Measurements from ENCODE around the gene CCDC106. TPM values are rescaled to one million over a fixed set of nuclear protein-coding genes. Genes with fewer than 3 reads are reported as not detected.
A peak's percentile ranks its signal among the peaks of the same experiment; 100 is the strongest.

CCDC106 gene
- total and polyA plus RNA-seq, 2 of the 4 experiments (the other 2 are of a cell fraction) = 2.3 to 13.6 TPM

DNA sequence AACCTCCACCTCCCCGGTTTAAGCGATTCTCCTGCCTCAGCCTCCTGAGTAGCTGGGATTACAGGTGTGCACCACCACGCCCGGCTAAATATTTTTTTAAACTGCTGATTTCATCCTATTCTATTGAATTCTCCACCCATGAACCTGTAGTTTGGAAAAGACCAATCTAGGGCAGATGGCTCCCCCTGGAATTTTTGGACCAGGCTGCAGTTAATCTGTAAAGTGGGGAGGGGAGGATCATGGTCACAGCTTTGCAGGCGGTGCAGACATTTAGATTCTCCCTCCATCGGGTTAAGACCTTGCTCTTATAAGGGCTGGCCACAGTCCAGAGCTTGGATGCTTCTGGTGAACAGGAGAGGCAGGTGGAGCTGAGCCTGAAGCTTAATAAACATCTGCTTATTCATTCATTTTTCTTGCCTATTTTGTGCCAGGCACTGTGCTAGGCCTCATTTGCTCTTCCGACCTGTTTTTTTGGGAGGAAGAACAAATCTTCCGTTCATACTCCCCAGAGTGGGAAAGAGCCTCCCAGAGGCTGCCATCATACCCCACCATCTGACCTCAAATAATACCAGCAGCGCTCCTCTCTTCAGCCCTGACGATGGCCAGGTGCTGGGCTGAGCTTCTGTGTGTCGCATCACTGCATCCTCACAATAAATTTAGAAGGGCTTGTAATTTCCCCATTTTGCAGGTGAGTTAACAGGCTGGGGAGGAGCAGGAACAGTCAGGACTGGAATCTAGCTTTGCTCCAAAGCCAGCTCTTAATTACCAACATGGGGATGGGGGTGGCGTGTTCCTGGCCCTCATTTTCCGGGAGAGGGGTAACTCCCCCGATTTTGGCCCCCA lies 902 bp upstream of the CCDC106 start:
- H4K20me1 ChIP-seq (ENCODE audit: insufficient read depth, low read length) = no peaks in the 10 kb centered on the region
- ChIA-PET POLR2A (ENCODE audit: unreplicated experiment) (no interaction called here), CTCF (interaction anchor here (1.1 kb wide), 1 partner anchor 14 kb away, joined by 6 read pairs; no protein-coding TSS in a partner anchor)
- H2BK15ac ChIP-seq (ENCODE audit: low read depth, low read length) = no peak overlapping the region
- peak overlapping the region; percentile 97 for H2AK9ac ChIP-seq (replicated peaks; ENCODE audit: low read depth, low read length, poor library complexity)
- dilution Hi-C loops (cut with HindIII; ENCODE audit: low sequenced_read_pairs, unreplicated experiment) = no loop called here
- H3K56ac ChIP-seq (ENCODE audit: extremely low read depth, insufficient read depth, low read length) = no peak overlapping the region; the same call in 1 of the 2 replicates
- H3K27ac ChIP-seq (ENCODE audit: insufficient read depth, low read length) = peak overlapping the region; percentile 21
- no peaks in the 10 kb centered on the region for H3K27me3 ChIP-seq (ENCODE audit: control insufficient read depth, insufficient read depth, low read length)
- H3K14ac ChIP-seq (replicated peaks; ENCODE audit: low read depth, low read length) = no peak overlapping the region
- H2BK120ac ChIP-seq (ENCODE audit: low read depth, low read length) = no peak overlapping the region
- H4K91ac ChIP-seq (ENCODE audit: insufficient read depth, low read depth, low read length) = peak overlapping the region; percentile 78; the same call in 1 of the 2 replicates
- in situ Hi-C loops (cut with MboI; ENCODE audit: low sequenced_read_pairs) = loop anchor here (25.0 kb wide), 2 partner anchors 360 to 535 kb away; partner anchors contain the start of genes BRSK1, HSPBP1 and PPP1R12C
- peak overlapping the region; percentile 87 to 100; a peak in 3 of 4 replicates for H4K8ac ChIP-seq (ENCODE audit: low read depth in 2 of 2, low read length in 2 of 2)
- H3K4ac ChIP-seq (ENCODE audit: low read depth, low read length) = peak overlapping the region; percentile 84
- H3K4me2 ChIP-seq (ENCODE audit: low read depth, low read length) = peak overlapping the region; percentile 71
- peak overlapping the region; percentile 44 for H3K9ac ChIP-seq (ENCODE audit: low read depth, low read length)
- H2BK5ac ChIP-seq (ENCODE audit: low read depth, low read length, poor library complexity, severe bottlenecking) = no peak overlapping the region
- BruUV-seq (replicated peaks) = no TSS peak
- peak overlapping the region; percentile 31 for H4K5ac ChIP-seq (ENCODE audit: low read depth, low read length)
- H2AFZ ChIP-seq (replicated peaks; ENCODE audit: low read length, poor library complexity) = peak overlapping the region; percentile 95
- H3K18ac ChIP-seq (ENCODE audit: low read depth, low read length) = no peak overlapping the region
- no peak for ATAC-seq (ENCODE audit: low read depth)
- no peak overlapping the region for H2BK20ac ChIP-seq (ENCODE audit: low read depth, low read length)
- peaks cover 22 to 56% of the 10 kb centered on the region in 2 experiments for H3K79me1 ChIP-seq (ENCODE audit: low read depth in 1 of 2, low read length in 2 of 2)
- H3K4me1 ChIP-seq (ENCODE audit: control insufficient read depth, insufficient read depth, low read length) = peaks cover 14% of the 10 kb centered on the region
- intact Hi-C loops (cut with micrococcal nuclease) = no loop called here
- H3K36me3 ChIP-seq (ENCODE audit: control insufficient read depth, insufficient read depth, low read length) = peaks cover 17% of the 10 kb centered on the region
- 100% methylated on average over 2 of the region's 14 CpGs; no CpG with 5 or more reads in 1 of the 2 experiments for WGBS, 2 experiments (ENCODE audit: extremely low coverage in 2 of 2, insufficient read length in 1 of 2)
- no peak overlapping the region; the same call in 1 of the 2 replicates for H3K23ac ChIP-seq (ENCODE audit: low read depth, low read length)
- H2AK5ac ChIP-seq (ENCODE audit: low read depth, low read length) = peak overlapping the region; percentile 43
- H3K9me1 ChIP-seq (ENCODE audit: insufficient read depth, low read length) = no peaks in the 10 kb centered on the region
- no peak for DNase-seq
- H3K4me3 ChIP-seq (ENCODE audit: insufficient read depth, low read depth, low read length) = peak overlapping the region; percentile 86
- H3K9me3 ChIP-seq (ENCODE audit: control insufficient read depth, insufficient read depth, low read length) = no peaks in the 10 kb centered on the region
- TF ChIP-seq FOS (IDR thresholded peaks at IDR 0.05; ENCODE audit: low read depth, low read length) = no peak
- TF ChIP-seq, protein P1, sequence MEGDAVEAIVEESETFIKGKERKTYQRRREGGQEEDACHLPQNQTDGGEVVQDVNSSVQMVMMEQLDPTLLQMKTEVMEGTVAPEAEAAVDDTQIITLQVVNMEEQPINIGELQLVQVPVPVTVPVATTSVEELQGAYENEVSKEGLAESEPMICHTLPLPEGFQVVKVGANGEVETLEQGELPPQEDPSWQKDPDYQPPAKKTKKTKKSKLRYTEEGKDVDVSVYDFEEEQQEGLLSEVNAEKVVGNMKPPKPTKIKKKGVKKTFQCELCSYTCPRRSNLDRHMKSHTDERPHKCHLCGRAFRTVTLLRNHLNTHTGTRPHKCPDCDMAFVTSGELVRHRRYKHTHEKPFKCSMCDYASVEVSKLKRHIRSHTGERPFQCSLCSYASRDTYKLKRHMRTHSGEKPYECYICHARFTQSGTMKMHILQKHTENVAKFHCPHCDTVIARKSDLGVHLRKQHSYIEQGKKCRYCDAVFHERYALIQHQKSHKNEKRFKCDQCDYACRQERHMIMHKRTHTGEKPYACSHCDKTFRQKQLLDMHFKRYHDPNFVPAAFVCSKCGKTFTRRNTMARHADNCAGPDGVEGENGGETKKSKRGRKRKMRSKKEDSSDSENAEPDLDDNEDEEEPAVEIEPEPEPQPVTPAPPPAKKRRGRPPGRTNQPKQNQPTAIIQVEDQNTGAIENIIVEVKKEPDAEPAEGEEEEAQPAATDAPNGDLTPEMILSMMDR (conservative IDR thresholded peaks at IDR 0.05; ENCODE audit: low read depth, low read length) = no peak
- no peak for TF ChIP-seq BHLHE40 (IDR thresholded peaks at IDR 0.05; ENCODE audit: low read depth, low read length)
- TF ChIP-seq SMC3 (IDR thresholded peaks at IDR 0.05; ENCODE audit: low read depth, low read length) = no peak
- TF ChIP-seq, protein P2, sequence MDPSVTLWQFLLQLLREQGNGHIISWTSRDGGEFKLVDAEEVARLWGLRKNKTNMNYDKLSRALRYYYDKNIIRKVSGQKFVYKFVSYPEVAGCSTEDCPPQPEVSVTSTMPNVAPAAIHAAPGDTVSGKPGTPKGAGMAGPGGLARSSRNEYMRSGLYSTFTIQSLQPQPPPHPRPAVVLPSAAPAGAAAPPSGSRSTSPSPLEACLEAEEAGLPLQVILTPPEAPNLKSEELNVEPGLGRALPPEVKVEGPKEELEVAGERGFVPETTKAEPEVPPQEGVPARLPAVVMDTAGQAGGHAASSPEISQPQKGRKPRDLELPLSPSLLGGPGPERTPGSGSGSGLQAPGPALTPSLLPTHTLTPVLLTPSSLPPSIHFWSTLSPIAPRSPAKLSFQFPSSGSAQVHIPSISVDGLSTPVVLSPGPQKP (IDR thresholded peaks at IDR 0.05; ENCODE audit: borderline replicate concordance, low read depth, low read length) = no peak
- no peak for TF ChIP-seq RCOR1 (IDR thresholded peaks at IDR 0.05; ENCODE audit: insufficient replicate concordance, low read length)
- no peak for TF ChIP-seq MAFK (IDR thresholded peaks at IDR 0.05; ENCODE audit: low read depth, low read length)
- no peak for TF ChIP-seq CHD1 (IDR thresholded peaks at IDR 0.05; ENCODE audit: low read depth, low read length)
- TF ChIP-seq CEBPB (IDR thresholded peaks at IDR 0.05; ENCODE audit: low read depth, low read length) = no peak
- TF ChIP-seq, protein P3, sequence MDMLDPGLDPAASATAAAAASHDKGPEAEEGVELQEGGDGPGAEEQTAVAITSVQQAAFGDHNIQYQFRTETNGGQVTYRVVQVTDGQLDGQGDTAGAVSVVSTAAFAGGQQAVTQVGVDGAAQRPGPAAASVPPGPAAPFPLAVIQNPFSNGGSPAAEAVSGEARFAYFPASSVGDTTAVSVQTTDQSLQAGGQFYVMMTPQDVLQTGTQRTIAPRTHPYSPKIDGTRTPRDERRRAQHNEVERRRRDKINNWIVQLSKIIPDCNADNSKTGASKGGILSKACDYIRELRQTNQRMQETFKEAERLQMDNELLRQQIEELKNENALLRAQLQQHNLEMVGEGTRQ (IDR thresholded peaks at IDR 0.05; ENCODE audit: low read depth, low read length) = no peak
- TF ChIP-seq RFX5 (IDR thresholded peaks at IDR 0.05; ENCODE audit: low read depth, low read length) = no peak
- no peak for TF ChIP-seq MXI1 (IDR thresholded peaks at IDR 0.05; ENCODE audit: borderline replicate concordance, low read depth, low read length)
- TF ChIP-seq MAZ (IDR thresholded peaks at IDR 0.05; ENCODE audit: borderline replicate concordance, low read depth, low read length) = no peak

All from IMR-90 (cell line).